Uterus (tissue), 4 donors: Measurements from ENCODE around the gene CDC37. TPM values are rescaled to one million over a fixed set of nuclear protein-coding genes. Genes with fewer than 3 reads are reported as not detected.
A peak's percentile ranks its signal among the peaks of the same experiment; 100 is the strongest.
"Not testable (repeated sequence)": the region's sequence is repeated elsewhere in the genome, so short reads cannot be mapped to it uniquely, and the experiment has no call there.

Source experiments
- DNase-seq, 2 donors: peaks; one replicate each; pipeline ENCODE4 v3.0.0-alpha.2; 2019 to 2020
- H3K27ac ChIP-seq, 2 donors: fragments of 200-600 bp; sonication (generic); 1 replicate in 1 of 2; 2 replicates in 1 of 2; pipeline ENCODE4 v1.5.1; 2016 to 2018
- H3K27me3 ChIP-seq, 2 donors: fragments of 200-600 bp; sonication (generic); one replicate each; pipeline ENCODE4 v1.5.1; 2018 to 2019; ENCODE audit warnings: control low read depth in 1 of 2
- H3K36me3 ChIP-seq, 2 donors: fragments of 200-600 bp; sonication (generic); one replicate each; pipeline ENCODE4 v1.5.1; 2019; ENCODE audit warnings: control low read depth in 1 of 2
- H3K4me1 ChIP-seq, 2 donors: fragments of 200-600 bp; sonication (generic); one replicate each; pipeline ENCODE4 v1.5.1; 2018 to 2019; ENCODE audit warnings: control low read depth in 1 of 2
- H3K4me3 ChIP-seq, 2 donors: fragments of 200-600 bp; sonication (generic); 1 replicate in 1 of 2; 2 replicates in 1 of 2; pipeline ENCODE4 v1.5.1; 2018 to 2019; ENCODE audit warnings: mild to moderate bottlenecking in 1 of 2
- H3K9me3 ChIP-seq, 2 donors: fragments of 200-600 bp; sonication (generic); one replicate each; pipeline ENCODE4 v1.5.1; 2019; ENCODE audit warnings: control low read depth in 1 of 2
- CTCF ChIP-seq, 4 experiments: fragments of 200-600 bp in 2 of 4; fragments of 450-650 bp in 2 of 4; sonication (generic) in 2 of 4; IDR thresholded peaks; one replicate each; pipeline ENCODE4 v1.5.1; 2016 to 2019; ENCODE audit warnings: antibody characterized with exemption in 4 of 4, mild to moderate bottlenecking in 2 of 4, moderate library complexity in 1 of 4
- POLR2A ChIP-seq, 2 donors: fragments of 450-650 bp; IDR thresholded peaks; one replicate each; pipeline ENCODE4 v1.6.1; 2016; ENCODE audit warnings: antibody characterized with exemption in 2 of 2, mild to moderate bottlenecking in 1 of 2, moderate library complexity in 1 of 2
- intact Hi-C: fragments of 100-400 bp; cut with DNase I; formaldehyde crosslinking; loops from one replicate; pipeline ENCODE4 v1.15.1; 2023; ENCODE audit warnings: low total_unique reads
- total RNA-seq, 4 donors: library from RNA; depleted of rRNA in 3 of 4; stranded (reverse); fragments of >200 nt in 3 of 4; gene quantifications; one replicate each; pipeline versions ENCODE4 v1.1.0 to v1.2.4, GENCODE V29; 2014 to 2023
- donor health status: DM: yes; HTN: yes; CAD: no.

The CDC37 gene
- total RNA-seq, 4 donors from 2014 or later, result 41.5 to 163 (median 129) TPM

- TF ChIP-seq POLR2A (IDR thresholded peaks at IDR 0.05), result no peak
- TF ChIP-seq CTCF (IDR thresholded peaks at IDR 0.05), result no peak
- no peak overlapping the region for H3K4me3 ChIP-seq
- no peak for DNase-seq
- H3K36me3 ChIP-seq, result no peaks in the 10 kb centered on the region
- H3K27me3 ChIP-seq, result peaks cover 31 to 33% of the 10 kb centered on the region in 2 donors
- no peak overlapping the region for H3K27ac ChIP-seq
- intact Hi-C loops, result no loop called here
- peaks cover 0 to 32% of the 10 kb centered on the region in 2 donors for H3K4me1 ChIP-seq
- no peaks in the 10 kb centered on the region for H3K9me3 ChIP-seq
These were observed 14.3 kb upstream of the CDC37 start for GRCh38 chr19:10417541-10418234.

GRCh38 chr19:10416380-10417257 is 13.3 kb upstream of the CDC37 start:
- Histone ChIP-seq H3K27me3 (peaks cover 20 to 33% of the 10 kb centered on the region in 2 donors), H3K4me1 (peaks cover 0 to 32% of the 10 kb centered on the region in 2 donors), H3K9me3 (no peaks in the 10 kb centered on the region), H3K27ac (no peak overlapping the region), H3K36me3 (no peaks in the 10 kb centered on the region), H3K4me3 (no peak overlapping the region)
- TF ChIP-seq POLR2A (IDR thresholded peaks at IDR 0.05) (no peak), CTCF (IDR thresholded peaks at IDR 0.05) (peak; percentile 20 to 51 (median 36))
- DNase-seq, result peak in 1 of 2 donors; percentile 49
- intact Hi-C loops, result no loop called here

- no peaks in the 10 kb centered on the region for H3K9me3 ChIP-seq
- no peaks in the 10 kb centered on the region for H3K36me3 ChIP-seq
- intact Hi-C loops, result no loop called here
- TF ChIP-seq POLR2A (IDR thresholded peaks at IDR 0.05), result no peak
- TF ChIP-seq CTCF (IDR thresholded peaks at IDR 0.05), result no peak
- H3K4me3 ChIP-seq, result no peak overlapping the region
- peaks cover 0 to 27% of the 10 kb centered on the region in 2 donors for H3K4me1 ChIP-seq
- no peak overlapping the region for H3K27ac ChIP-seq
- no peak for DNase-seq
- H3K27me3 ChIP-seq, result peaks cover 14 to 29% of the 10 kb centered on the region in 2 donors
These were observed 12.7 kb upstream of the CDC37 start for GRCh38 chr19:10416083-10416379.

- Histone ChIP-seq H3K27ac (no peak overlapping the region), H3K27me3 (peaks cover 9 to 10% of the 10 kb centered on the region in 2 donors), H3K9me3 (no peaks in the 10 kb centered on the region), H3K4me1 (peaks cover 0 to 5% of the 10 kb centered on the region in 2 donors), H3K36me3 (no peaks in the 10 kb centered on the region), H3K4me3 (no peak overlapping the region)
- DNase-seq, result no peak
- TF ChIP-seq POLR2A (IDR thresholded peaks at IDR 0.05) (no peak), CTCF (IDR thresholded peaks at IDR 0.05) (no peak)
- intact Hi-C loops, result no loop called here
These were observed 9.1 kb upstream of the CDC37 start for GRCh38 chr19:10412257-10412977.

- H3K4me1 ChIP-seq, H3K4me3 ChIP-seq, H3K27me3 ChIP-seq, intact Hi-C loops, H3K36me3 ChIP-seq, DNase-seq, H3K27ac ChIP-seq, H3K9me3 ChIP-seq: not testable (repeated sequence)
These were observed 7.9 kb upstream of the CDC37 start for GRCh38 chr19:10411224-10411623.
